Psoas muscle (tissue), 8 donors: ENCODE results near the gene COMMD3. TPM values are rescaled to one million over a fixed set of nuclear protein-coding genes. Genes with fewer than 3 reads are reported as not detected.
A peak's percentile ranks its signal among the peaks of the same experiment; 100 is the strongest.

ENCODE experiments used
- ATAC-seq, 4 donors: fragments of 200-7000 bp; cut with Tn5 transposase; one replicate each; pipeline ENCODE4 v1.9.1; 2020; ENCODE audit warnings: moderate library complexity in 3 of 4, mild to moderate bottlenecking in 2 of 4
- DNase-seq, 2 donors: peaks; one replicate each; pipeline ENCODE4 v3.0.0-alpha.2; 2020
- H3K27ac ChIP-seq: fragments of 200-600 bp; one replicate; pipeline ENCODE4 v1.8.0; 2022
- H3K27me3 ChIP-seq, 3 donors: fragments of 200-600 bp in 1 of 3; one replicate each; pipeline versions ENCODE4 v1.6.1 to v1.8.0; 2013 to 2022; ENCODE audit warnings: low read length in 2 of 3, mild to moderate bottlenecking in 2 of 3, moderate library complexity in 1 of 3; ENCODE audit not compliant: insufficient read depth in 3 of 3
- H3K36me3 ChIP-seq, 2 donors: fragments of 200-600 bp in 1 of 2; one replicate each; pipeline versions ENCODE4 v1.6.1 to v1.8.0; 2013 to 2022; ENCODE audit warnings: low read depth in 1 of 2, mild to moderate bottlenecking in 1 of 2, moderate library complexity in 1 of 2; ENCODE audit not compliant: insufficient read depth in 1 of 2
- H3K4me1 ChIP-seq: fragments of 200-600 bp; one replicate; pipeline ENCODE4 v1.8.0; 2022
- H3K4me3 ChIP-seq: fragments of 200-600 bp; one replicate; pipeline ENCODE4 v1.8.0; 2022; ENCODE audit warnings: mild to moderate bottlenecking
- H3K9me3 ChIP-seq: fragments of 200-600 bp; one replicate; pipeline ENCODE4 v1.8.0; 2022
- WGBS, 3 donors: extraction: QIAGEN DNeasy Blood & Tissue Kit; methylation state at CpG; one replicate each; pipeline versions ENCODE4 v1.1.6 to v1.1.7; 2013; 5-methylcytosine and 5-hydroxymethylcytosine counted together
- intact Hi-C, 2 donors: fragments of 100-400 bp; cut with DNase I; formaldehyde crosslinking; loops; one replicate each; pipeline versions ENCODE4 v1.11.0 to v1.14.2; 2022
- polyA plus RNA-seq, 3 donors: library from polyadenylated mRNA; stranded (reverse); fragments of 200-250 nt; gene quantifications; one replicate each; pipeline ENCODE4 v1.2.3, GENCODE V29; 2013
- total RNA-seq, 4 donors: library from RNA; stranded (reverse); fragmentation: NEBNext Ultra II Directional in 2 of 4; extraction: Animal tissue kit (Norgen Biotek cat#: 25700) in 2 of 4; gene quantifications; one replicate each; pipeline versions ENCODE4 v1.2.1 to v1.2.4, GENCODE V29; 2021 to 2023
- TF ChIP-seq, protein P1 (sequence below): fragments of 200-600 bp; IDR thresholded peaks from one replicate; pipeline ENCODE4 v1.8.0; 2022; ENCODE audit warnings: antibody characterized with exemption
- donor health status: healthy with polysubstance abuse.
- donor health status: DM: no; HTN: no; CAD: no; lungs with moderate emphysema.
- donor health status: Bipolar disorder and iron deficiency.
- donor health status: healthy.
- donor health status: DM: yes; HTN: yes; CAD: no.
- donor health status: DM: no; HTN: no; CAD: no.
- donor health status: DM: no; HTN: no; CAD: no.
- donor health status: DM: yes; HTN: yes; CAD: no.

The COMMD3 gene
- total and polyA plus RNA-seq, 7 donors = 42.3 to 81.4 (median 64.6) TPM

DNA sequence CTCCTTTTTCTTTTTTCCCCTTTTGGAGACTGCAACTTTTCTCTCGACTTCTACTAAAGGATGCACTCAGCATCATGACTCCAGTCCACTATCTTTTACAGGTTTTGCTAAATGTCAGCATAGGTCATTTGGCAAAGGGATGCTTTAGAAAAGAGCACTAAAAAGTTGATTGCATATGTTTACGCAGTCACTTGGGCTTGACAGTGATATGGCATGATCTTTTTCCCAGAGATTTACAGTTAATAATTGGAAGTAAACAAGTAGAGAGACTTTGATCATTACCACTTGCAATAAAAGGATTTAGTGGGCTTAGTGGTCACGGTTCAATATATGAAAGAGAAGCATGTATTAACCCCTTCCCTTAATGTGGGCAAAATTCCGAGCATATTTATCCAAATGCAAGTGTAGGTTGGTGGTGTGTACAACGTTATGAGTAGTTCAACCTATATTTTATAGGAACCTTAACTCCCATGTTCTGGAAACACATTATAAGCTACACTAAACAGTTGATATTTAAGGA is 6.5 kb downstream of the COMMD3 start:
- peak overlapping the region; percentile 87 for H3K4me3 ChIP-seq
- no peaks in the 10 kb centered on the region for H3K27me3 ChIP-seq
- no peak overlapping the region for H3K27ac ChIP-seq
- TF ChIP-seq, protein P1, sequence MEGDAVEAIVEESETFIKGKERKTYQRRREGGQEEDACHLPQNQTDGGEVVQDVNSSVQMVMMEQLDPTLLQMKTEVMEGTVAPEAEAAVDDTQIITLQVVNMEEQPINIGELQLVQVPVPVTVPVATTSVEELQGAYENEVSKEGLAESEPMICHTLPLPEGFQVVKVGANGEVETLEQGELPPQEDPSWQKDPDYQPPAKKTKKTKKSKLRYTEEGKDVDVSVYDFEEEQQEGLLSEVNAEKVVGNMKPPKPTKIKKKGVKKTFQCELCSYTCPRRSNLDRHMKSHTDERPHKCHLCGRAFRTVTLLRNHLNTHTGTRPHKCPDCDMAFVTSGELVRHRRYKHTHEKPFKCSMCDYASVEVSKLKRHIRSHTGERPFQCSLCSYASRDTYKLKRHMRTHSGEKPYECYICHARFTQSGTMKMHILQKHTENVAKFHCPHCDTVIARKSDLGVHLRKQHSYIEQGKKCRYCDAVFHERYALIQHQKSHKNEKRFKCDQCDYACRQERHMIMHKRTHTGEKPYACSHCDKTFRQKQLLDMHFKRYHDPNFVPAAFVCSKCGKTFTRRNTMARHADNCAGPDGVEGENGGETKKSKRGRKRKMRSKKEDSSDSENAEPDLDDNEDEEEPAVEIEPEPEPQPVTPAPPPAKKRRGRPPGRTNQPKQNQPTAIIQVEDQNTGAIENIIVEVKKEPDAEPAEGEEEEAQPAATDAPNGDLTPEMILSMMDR = no peak
- no peaks in the 10 kb centered on the region for H3K9me3 ChIP-seq
- peaks cover 33% of the 10 kb centered on the region for H3K4me1 ChIP-seq
- H3K36me3 ChIP-seq = peaks cover 0 to 15% of the 10 kb centered on the region in 2 donors
- ATAC-seq = no peak
- WGBS, 3 donors = 59 to 78% (median 63%) methylated on average over 5 of the region's 5 CpGs
- no peak for DNase-seq
- intact Hi-C loops = loop anchor here (5.0 to 10.0 kb wide), 5 partner anchors 105 to 828 kb away; partner anchors contain the start of genes DNAJC1 (in 1 of the 2), MSRB2 (in 1 of the 2) and SKIDA1 (in 1 of the 2)

DNA sequence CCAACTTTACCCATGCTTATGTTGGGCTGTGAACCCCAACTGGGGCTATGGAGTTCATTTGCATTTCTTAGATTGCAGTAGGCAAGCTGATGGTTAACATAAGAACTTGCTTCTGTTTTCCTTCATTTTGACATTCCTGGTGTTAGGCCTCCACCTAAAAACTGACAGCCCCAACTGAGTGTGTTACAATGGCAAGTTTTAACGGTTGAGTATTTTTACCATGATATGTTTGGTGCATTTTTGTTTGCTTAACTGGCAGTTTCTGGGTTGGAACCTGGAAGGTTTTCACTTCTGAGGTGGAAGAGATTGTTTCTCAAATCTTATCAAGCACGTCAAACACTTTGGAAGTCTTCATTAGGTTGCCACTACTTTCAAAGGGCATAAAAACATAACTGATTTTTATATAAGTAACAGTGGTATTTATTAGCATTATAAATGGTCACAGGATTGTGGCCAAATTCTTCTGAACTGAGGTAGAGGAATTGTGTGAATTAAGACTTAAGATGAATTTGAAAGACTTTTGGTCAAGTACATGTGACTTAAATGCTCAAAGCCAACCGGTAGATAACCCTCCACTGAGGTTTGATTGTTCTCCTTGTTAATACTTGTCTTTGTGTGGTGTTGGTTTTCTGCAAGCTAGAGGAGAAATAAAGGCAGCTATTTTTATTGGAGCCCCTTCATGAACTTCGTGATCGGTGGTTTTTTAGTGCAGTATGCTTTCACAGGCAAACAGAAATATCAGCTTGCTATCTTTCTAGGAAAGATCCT is 7.5 kb downstream of the COMMD3 start:
- Histone ChIP-seq H3K27ac (no peak overlapping the region), H3K36me3 (peaks cover 0 to 25% of the 10 kb centered on the region in 2 donors), H3K27me3 (no peaks in the 10 kb centered on the region), H3K4me1 (peaks cover 24% of the 10 kb centered on the region), H3K9me3 (no peaks in the 10 kb centered on the region), H3K4me3 (peak overlapping the region; percentile 87)
- TF ChIP-seq, protein P1 = no peak
- intact Hi-C loops = loop anchor here (5.0 to 10.0 kb wide), 5 partner anchors 104 to 829 kb away; partner anchors contain the start of genes DNAJC1 (in 1 of the 2), MSRB2 (in 1 of the 2) and SKIDA1 (in 1 of the 2)
- ATAC-seq (no peak), DNase-seq (no peak)
- WGBS, 3 donors = 67 to 93% (median 70%) methylated on average over 5 of the region's 5 CpGs

DNA sequence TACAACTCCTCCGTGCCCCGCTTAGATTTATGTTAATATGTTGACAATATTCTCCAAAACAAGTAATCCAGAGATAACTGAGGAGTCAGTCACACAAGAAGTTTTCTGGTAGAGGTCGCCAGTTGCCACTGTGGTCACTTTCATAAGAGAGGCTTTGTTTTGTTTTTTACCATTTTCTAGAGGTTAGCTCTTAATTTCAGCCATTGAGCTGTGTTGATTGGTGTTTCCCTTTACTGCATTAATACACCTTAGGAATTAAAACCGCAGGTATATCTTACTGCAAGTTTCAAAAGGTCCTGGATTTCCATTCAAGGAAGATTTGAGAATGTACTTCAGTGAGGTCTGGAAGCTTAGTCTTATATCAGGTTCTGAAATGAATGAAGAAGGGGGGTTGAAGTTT is 8.2 kb downstream of the COMMD3 start:
- intact Hi-C loops = loop anchor here (5.0 to 10.0 kb wide), 5 partner anchors 103 to 830 kb away; partner anchors contain the start of genes DNAJC1 (in 1 of the 2), MSRB2 (in 1 of the 2) and SKIDA1 (in 1 of the 2)
- no peak overlapping the region for H3K27ac ChIP-seq
- TF ChIP-seq, protein P1 = no peak
- H3K4me3 ChIP-seq = peak overlapping the region; percentile 87
- ATAC-seq = no peak
- no peak for DNase-seq
- peaks cover 17% of the 10 kb centered on the region for H3K4me1 ChIP-seq
- 83 to 93% (median 88%) methylated on average over 4 of the region's 4 CpGs for whole genome bisulfite sequencing, 3 donors
- no peaks in the 10 kb centered on the region for H3K9me3 ChIP-seq
- H3K36me3 ChIP-seq = peaks cover 3 to 32% of the 10 kb centered on the region in 2 donors
- no peaks in the 10 kb centered on the region for H3K27me3 ChIP-seq

DNA sequence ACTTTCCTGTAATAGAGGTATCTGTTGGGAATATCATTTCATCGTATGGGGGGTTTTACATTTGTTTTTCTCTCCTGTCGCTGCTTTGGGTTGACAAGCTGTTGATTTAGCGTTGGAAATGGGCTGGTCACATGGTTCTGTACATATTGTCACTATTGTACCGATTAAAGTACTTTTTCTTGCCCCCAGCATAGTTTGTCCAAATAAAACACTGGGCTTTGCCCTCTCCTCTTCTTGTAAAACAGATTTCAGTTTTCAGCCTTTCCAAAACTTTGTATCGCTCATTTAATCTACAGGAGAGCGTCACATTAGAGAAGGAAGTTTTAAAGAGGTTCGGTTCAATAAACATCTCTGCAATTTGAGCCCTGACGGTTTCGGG is 8.7 kb downstream of the COMMD3 start:
- WGBS, 3 donors = 14 to 17% (median 16%) methylated on average over 9 of the region's 9 CpGs
- H3K27ac ChIP-seq = peak overlapping the region; percentile 7
- intact Hi-C loops = loop anchor here (5.0 to 10.0 kb wide), 5 partner anchors 102 to 830 kb away; partner anchors contain the start of genes DNAJC1 (in 1 of the 2), MSRB2 (in 1 of the 2) and SKIDA1 (in 1 of the 2)
- no peaks in the 10 kb centered on the region for H3K9me3 ChIP-seq
- TF ChIP-seq, protein P1 = no peak
- ATAC-seq (no peak), DNase-seq (no peak)
- no peaks in the 10 kb centered on the region for H3K27me3 ChIP-seq
- H3K4me1 ChIP-seq = peaks cover 13% of the 10 kb centered on the region
- peaks cover 5 to 37% of the 10 kb centered on the region in 2 donors for H3K36me3 ChIP-seq
- peak overlapping the region; percentile 87 for H3K4me3 ChIP-seq
